Coronary artery (tissue), 2 donors: ENCODE results near the gene GNG14.
"Not testable (repeated sequence)": the region's sequence is repeated elsewhere in the genome, so short reads cannot be mapped to it uniquely, and the experiment has no call there.

ENCODE experiments used
- DNase-seq: peaks from one replicate; pipeline ENCODE4 v3.0.0-alpha.2; 2017; ENCODE audit warnings: low spot score
- H3K27ac ChIP-seq, 2 donors: fragments of 200-600 bp; sonication (generic); one replicate each; pipeline ENCODE4 v1.5.1; 2016 to 2019
- H3K4me3 ChIP-seq: fragments of 200-600 bp; sonication (generic); 2 replicates; pipeline ENCODE4 v1.5.1; 2016; ENCODE audit warnings: mild to moderate bottlenecking, moderate library complexity
- CTCF ChIP-seq: fragments of 200-600 bp; sonication (generic); IDR thresholded peaks from one replicate; pipeline ENCODE4 v1.5.1; 2019; ENCODE audit warnings: antibody characterized with exemption

Gene GNG14

GRCh38 chr19:12720296-12720695 is 32.5 kb downstream of the GNG14 start:
- no peak for TF ChIP-seq CTCF
- DNase-seq: no peak
- Histone ChIP-seq H3K4me3 (peak overlapping the region; percentile 91), H3K27ac (peak overlapping the region; percentile 95 to 98)

- no peak for TF ChIP-seq CTCF
- H3K4me3 ChIP-seq: peak overlapping the region; percentile 91
- H3K27ac ChIP-seq: peak overlapping the region; percentile 95 to 98
- DNase-seq: no peak
Measured at GRCh38 chr19:12720851-12721655, 33.3 kb downstream of the GNG14 start.

- Histone ChIP-seq H3K4me3 (peak overlapping the region; percentile 91), H3K27ac (peak overlapping the region; percentile 95 to 98)
- DNase-seq: peak; percentile 90
- no peak for TF ChIP-seq CTCF
Measured at GRCh38 chr19:12721656-12722565, 34.1 kb downstream of the GNG14 start.

- no peak for TF ChIP-seq CTCF
- DNase-seq: peak; percentile 98
- peak overlapping the region; percentile 91 for H3K4me3 ChIP-seq
- peak overlapping the region; percentile 95 to 98 for H3K27ac ChIP-seq
Measured at GRCh38 chr19:12722566-12723380, 35.0 kb downstream of the GNG14 start.

- Histone ChIP-seq H3K4me3 (peak overlapping the region; percentile 91), H3K27ac (peak overlapping the region; percentile 82 to 95)
- TF ChIP-seq CTCF: no peak
- no peak for DNase-seq
Measured at GRCh38 chr19:12723381-12723640, 35.5 kb downstream of the GNG14 start.

GRCh38 chr19:12723641-12724426 is 36.0 kb downstream of the GNG14 start, which contains the start of gene TNPO2:
Gene TNPO2, minus strand, starts transcription at chr19:12723932. Its CDS starts 2,955 bp downstream, at chr19:12720977.
- DNase-seq: no peak
- peak within 1 kb of the TSS; percentile 82 to 95 for H3K27ac ChIP-seq
- TF ChIP-seq CTCF: no peak
- H3K4me3 ChIP-seq: peak within 1 kb of the TSS; percentile 91

GRCh38 chr19:12725612-12726011 is 37.8 kb downstream of the GNG14 start:
- not testable (repeated sequence) for DNase-seq, H3K27ac ChIP-seq, H3K4me3 ChIP-seq
